Hepatocyte (in vitro differentiated cells): Measurements from ENCODE around the gene DCXR. TPM values are rescaled to one million over a fixed set of nuclear protein-coding genes. Genes with fewer than 3 reads are reported as not detected.

Experiments used
- DNase-seq: peaks from one replicate; pipeline ENCODE4 v3.0.0-alpha.2; 2016; ENCODE audit warnings: low spot score
- H2AFZ ChIP-seq: fragments of 200-600 bp; sonication (generic); 2 replicates; pipeline ENCODE4 v1.6.0; 2016; ENCODE audit warnings: antibody characterized with exemption, mild to moderate bottlenecking
- H3K27ac ChIP-seq: fragments of 200-600 bp; sonication (generic); 2 replicates; pipeline ENCODE4 v1.5.1; 2016; ENCODE audit warnings: mild to moderate bottlenecking
- H3K27me3 ChIP-seq: fragments of 200-600 bp; sonication (generic); 2 replicates; pipeline ENCODE4 v1.6.1; 2016
- H3K36me3 ChIP-seq: fragments of 200-600 bp; sonication (generic); replicated peaks from 2 replicates; pipeline ENCODE4 v1.5.1; 2016; ENCODE audit warnings: low read depth; ENCODE audit not compliant: insufficient read depth
- H3K4me1 ChIP-seq: fragments of 200-600 bp; sonication (generic); 2 replicates; pipeline ENCODE4 v1.5.1; 2016; ENCODE audit warnings: mild to moderate bottlenecking, moderate library complexity; ENCODE audit not compliant: insufficient read depth
- H3K4me2 ChIP-seq: fragments of 200-600 bp; sonication (generic); 2 replicates; pipeline ENCODE4 v1.6.0; 2016
- H3K4me3 ChIP-seq: fragments of 200-600 bp; sonication (generic); 2 replicates; pipeline ENCODE4 v1.5.1; 2016; ENCODE audit warnings: mild to moderate bottlenecking
- H3K79me2 ChIP-seq: fragments of 200-600 bp; sonication (generic); 2 replicates; pipeline ENCODE4 v1.6.0; 2017; ENCODE audit warnings: mild to moderate bottlenecking
- H3K9me2 ChIP-seq: fragments of 200-600 bp; sonication (generic); replicated peaks from 2 replicates; pipeline ENCODE4 v1.6.0; 2017; ENCODE audit warnings: mild to moderate bottlenecking; ENCODE audit not compliant: insufficient read depth
- H3K9me3 ChIP-seq: fragments of 200-600 bp; sonication (generic); 2 replicates; pipeline ENCODE4 v1.5.1; 2016; ENCODE audit warnings: low read depth, mild to moderate bottlenecking
- H4K20me1 ChIP-seq: fragments of 200-600 bp; sonication (generic); 2 replicates; pipeline ENCODE4 v1.6.0; 2016; ENCODE audit warnings: mild to moderate bottlenecking; ENCODE audit not compliant: insufficient read depth, poor library complexity, severe bottlenecking
- CTCF ChIP-seq: fragments of 200-600 bp; sonication (generic); IDR thresholded peaks from 2 replicates; pipeline ENCODE4 v1.5.1; 2016; ENCODE audit warnings: antibody characterized with exemption, mild to moderate bottlenecking; ENCODE audit not compliant: poor library complexity
- EZH2 ChIP-seq: fragments of 200-600 bp; sonication (generic); IDR thresholded peaks from 2 replicates; pipeline ENCODE4 v1.6.1; 2016; ENCODE audit warnings: antibody characterized with exemption, mild to moderate bottlenecking, borderline replicate concordance
- EZH2phosphoT487 ChIP-seq: fragments of 200-600 bp; sonication (generic); IDR thresholded peaks from one replicate; pipeline ENCODE4 v1.6.1; 2018; ENCODE audit warnings: antibody characterized with exemption, mild to moderate bottlenecking, low read depth, moderate library complexity; ENCODE audit not compliant: unreplicated experiment, severe bottlenecking
- WGBS: methylation state at CpG from one replicate; pipeline ENCODE4 v1.1.6; 2016; ENCODE audit warnings: low lambda C conversion rate; ENCODE audit errors: missing lambda C conversion rate; 5-methylcytosine and 5-hydroxymethylcytosine counted together
- polyA plus RNA-seq: library from polyadenylated mRNA; unstranded; fragments of >200 nt; fragmentation: Nextera tagmentation; extraction: Ambion mirVana; gene quantifications from 2 replicates; pipeline ENCODE4 v1.2.1, GENCODE V29; 2016
- total RNA-seq: library from RNA; depleted of rRNA; stranded (reverse); fragments of >200 nt; gene quantifications from 2 replicates; pipeline ENCODE4 v1.2.3, GENCODE V29; 2014

Gene DCXR
- total and polyA plus RNA-seq, 2 experiments from 2014 or later = 118 to 207 TPM

GRCh38 chr17:82008258-82008940 lies 29.1 kb downstream of the DCXR start:
- Histone ChIP-seq H3K9me2 (no peaks in the 10 kb centered on the region), H3K36me3 (no peaks in the 10 kb centered on the region), H3K4me1 (peaks cover 21% of the 10 kb centered on the region), H3K4me3 (no peak overlapping the region), H3K4me2 (no peak overlapping the region), H2AFZ (no peak overlapping the region), H3K9me3 (no peaks in the 10 kb centered on the region), H3K27me3 (no peaks in the 10 kb centered on the region), H3K27ac (no peak overlapping the region), H4K20me1 (no peaks in the 10 kb centered on the region), H3K79me2 (no peaks in the 10 kb centered on the region)
- DNase-seq = no peak
- no peak for TF ChIP-seq EZH2phosphoT487
- no peak for TF ChIP-seq EZH2
- TF ChIP-seq CTCF = no peak
- 92% methylated on average over 22 of the region's 26 CpGs for WGBS

- H3K27me3 ChIP-seq = no peaks in the 10 kb centered on the region
- no peak overlapping the region for H3K4me3 ChIP-seq
- no peaks in the 10 kb centered on the region for H4K20me1 ChIP-seq
- 92% methylated on average over 30 of the region's 30 CpGs for WGBS
- DNase-seq = no peak
- peaks cover 23% of the 10 kb centered on the region for H3K4me1 ChIP-seq
- no peaks in the 10 kb centered on the region for H3K9me2 ChIP-seq
- no peak overlapping the region for H3K4me2 ChIP-seq
- no peak overlapping the region for H2AFZ ChIP-seq
- H3K27ac ChIP-seq = no peak overlapping the region
- peaks cover 1% of the 10 kb centered on the region for H3K79me2 ChIP-seq
- H3K36me3 ChIP-seq = no peaks in the 10 kb centered on the region
- no peaks in the 10 kb centered on the region for H3K9me3 ChIP-seq
- TF ChIP-seq CTCF (no peak), EZH2phosphoT487 (no peak), EZH2 (no peak)
These were observed 29.8 kb downstream of the DCXR start for GRCh38 chr17:82007495-82008257.

GRCh38 chr17:82007228-82007494 lies 30.3 kb downstream of the DCXR start:
- Histone ChIP-seq H2AFZ (no peak overlapping the region), H3K4me1 (peaks cover 18% of the 10 kb centered on the region), H3K4me2 (no peak overlapping the region)

More at GRCh38 chr17:82007228-82007494, 30.3 kb downstream of the DCXR start:
- Histone ChIP-seq H3K9me2 (no peaks in the 10 kb centered on the region), H3K9me3 (no peaks in the 10 kb centered on the region), H3K36me3 (no peaks in the 10 kb centered on the region), H3K27ac (no peak overlapping the region), H4K20me1 (no peaks in the 10 kb centered on the region), H3K79me2 (peaks cover 6% of the 10 kb centered on the region), H3K4me3 (no peak overlapping the region), H3K27me3 (no peaks in the 10 kb centered on the region)
- TF ChIP-seq EZH2phosphoT487 = no peak
- TF ChIP-seq EZH2 = no peak
- no peak for TF ChIP-seq CTCF
- WGBS = 93% methylated on average over 6 of the region's 6 CpGs
- no peak for DNase-seq
